IPS DF 4.7 (cell line): ENCODE data around the gene SLC2A4RG.

Source experiments
- DNase-seq: peaks from one replicate; pipeline ENCODE4 v3.0.0-alpha.2; 2013; ENCODE audit warnings: low spot score; ENCODE audit errors: extremely low read depth

Gene SLC2A4RG, protein sequence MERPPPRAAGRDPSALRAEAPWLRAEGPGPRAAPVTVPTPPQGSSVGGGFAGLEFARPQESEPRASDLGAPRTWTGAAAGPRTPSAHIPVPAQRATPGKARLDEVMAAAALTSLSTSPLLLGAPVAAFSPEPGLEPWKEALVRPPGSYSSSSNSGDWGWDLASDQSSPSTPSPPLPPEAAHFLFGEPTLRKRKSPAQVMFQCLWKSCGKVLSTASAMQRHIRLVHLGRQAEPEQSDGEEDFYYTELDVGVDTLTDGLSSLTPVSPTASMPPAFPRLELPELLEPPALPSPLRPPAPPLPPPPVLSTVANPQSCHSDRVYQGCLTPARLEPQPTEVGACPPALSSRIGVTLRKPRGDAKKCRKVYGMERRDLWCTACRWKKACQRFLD

DNA sequence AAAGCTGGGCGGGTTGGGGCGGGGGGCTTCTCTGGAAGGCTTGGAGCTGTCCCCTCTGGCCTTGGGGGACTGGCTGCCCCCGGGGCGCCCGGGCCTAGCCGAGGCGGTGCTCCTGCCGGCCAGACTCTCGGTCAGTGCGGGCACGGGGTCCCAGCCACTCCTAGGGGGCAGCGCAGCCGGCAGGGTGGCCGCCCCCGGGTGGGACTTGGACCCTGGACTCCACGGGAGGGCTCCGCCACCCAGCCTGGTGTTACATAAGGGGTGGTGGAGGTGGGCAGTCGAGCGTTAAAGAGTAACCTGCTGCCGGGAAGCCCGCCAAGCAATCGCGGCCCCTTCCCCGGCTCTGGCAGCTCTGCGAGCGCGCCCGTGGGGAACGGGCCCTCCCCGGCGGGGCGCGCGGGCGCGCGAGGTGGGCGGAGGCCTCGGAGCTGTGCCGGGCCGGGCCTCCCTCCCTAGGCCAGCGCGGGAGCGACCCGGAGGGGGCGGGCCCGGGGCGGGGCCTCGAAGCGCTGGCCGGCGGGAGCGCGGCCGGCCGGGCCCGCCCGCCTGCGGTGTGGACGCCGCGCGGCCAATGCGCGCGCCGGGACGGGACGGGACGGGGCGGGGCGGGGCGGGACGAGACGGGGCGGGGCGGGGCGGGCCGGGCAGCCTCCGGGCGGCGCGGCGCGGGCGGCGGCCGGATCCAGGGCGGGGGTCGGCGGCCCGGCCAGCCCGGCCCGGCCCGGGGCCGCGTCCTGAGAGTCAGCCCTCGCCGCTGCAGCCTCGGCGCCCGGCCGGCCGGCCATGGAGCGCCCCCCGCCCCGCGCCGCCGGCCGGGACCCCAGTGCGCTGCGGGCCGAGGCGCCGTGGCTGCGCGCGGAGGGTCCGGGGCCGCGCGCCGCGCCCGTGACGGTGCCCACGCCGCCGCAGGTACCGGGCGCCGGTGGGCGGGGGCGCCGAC lies at the start of gene SLC2A4RG:
Gene SLC2A4RG, plus strand, starts transcription at position 647 of the 940 bp plus-strand sequence. Its CDS starts 137 bp downstream, at position 784.
- no peak for DNase-seq

DNA sequence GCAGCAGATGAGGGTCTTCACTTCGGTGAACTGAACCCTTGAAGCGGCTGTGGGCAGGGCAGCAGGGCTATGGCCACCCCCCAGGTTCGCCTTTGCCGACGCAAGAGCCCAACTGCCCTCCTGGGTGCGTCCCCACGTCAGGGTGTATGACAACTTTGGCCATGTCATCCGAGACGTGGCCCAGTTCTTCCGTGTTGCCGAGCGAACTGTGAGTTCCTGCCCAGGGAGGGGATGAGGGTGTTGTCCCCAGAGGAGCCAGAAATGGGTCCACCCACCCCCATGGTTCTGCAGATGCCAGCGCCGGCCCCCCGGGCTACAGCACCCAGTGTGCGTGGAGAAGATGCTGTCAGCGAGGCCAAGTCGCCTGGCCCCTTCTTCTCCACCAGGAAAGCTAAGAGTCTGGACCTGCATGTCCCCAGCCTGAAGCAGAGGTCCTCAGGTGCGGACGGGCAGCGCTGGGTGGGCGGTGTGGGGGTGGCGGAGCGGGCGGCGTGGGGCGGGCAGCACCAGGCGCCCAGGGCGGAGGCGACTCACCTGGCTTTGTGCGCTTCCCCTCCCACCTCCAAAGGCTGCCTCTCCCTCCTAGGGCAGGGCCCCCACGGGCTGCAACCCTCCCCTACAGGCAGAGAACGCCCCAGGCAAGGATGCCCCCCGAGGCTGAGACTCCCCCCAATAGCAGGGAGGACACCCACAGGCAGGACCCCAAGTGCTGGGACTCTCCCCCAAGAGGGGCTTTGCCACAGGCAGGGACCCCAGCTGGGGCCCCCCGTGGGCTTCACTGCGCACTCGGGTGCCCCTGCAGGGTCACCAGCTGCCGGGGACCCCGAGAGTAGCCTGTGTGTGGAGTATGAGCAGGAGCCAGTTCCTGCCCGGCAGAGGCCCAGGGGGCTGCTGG lies 49.3 kb upstream of the SLC2A4RG start:
- no peak for DNase-seq

DNA sequence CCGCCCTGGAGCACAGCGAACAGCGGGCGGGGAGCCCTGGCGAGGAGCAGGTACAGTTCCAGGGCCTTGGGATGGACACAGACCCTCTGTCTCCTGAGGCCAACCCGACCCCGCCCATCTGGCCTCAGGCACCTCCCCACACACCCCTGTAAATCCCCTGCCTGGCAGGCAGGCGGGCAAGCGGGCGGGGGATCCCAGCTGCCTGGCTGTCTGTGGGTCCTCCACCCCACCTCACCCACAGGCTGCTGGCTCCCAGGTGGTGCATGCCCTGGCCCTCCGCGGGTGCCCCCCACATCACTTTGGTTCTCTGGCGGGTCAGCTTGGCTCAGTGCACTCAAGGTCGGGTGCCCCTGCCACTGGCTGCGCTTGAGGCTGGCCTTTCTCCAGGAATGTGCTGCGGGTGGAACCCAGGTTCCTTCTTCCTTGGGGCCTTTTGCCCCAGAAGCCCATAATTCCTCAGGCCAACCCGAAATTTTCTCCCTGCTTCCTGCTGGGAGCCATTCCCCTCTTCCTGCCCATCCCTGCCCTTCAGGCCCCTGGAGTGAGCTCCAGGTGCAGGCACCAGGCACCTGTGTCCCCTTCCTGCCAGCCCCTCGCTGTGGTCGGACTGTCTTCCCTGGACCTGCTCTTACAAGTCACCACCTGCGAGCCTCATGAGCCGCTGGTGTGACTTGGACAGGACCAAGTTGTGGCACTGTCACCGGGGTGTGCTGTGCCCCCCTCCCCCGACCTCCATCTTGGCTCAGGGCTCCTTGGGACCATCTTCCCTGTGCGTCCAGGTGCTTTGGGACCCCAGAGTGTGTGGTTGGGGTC lies 48.5 kb upstream of the SLC2A4RG start:
- DNase-seq = no peak

DNA sequence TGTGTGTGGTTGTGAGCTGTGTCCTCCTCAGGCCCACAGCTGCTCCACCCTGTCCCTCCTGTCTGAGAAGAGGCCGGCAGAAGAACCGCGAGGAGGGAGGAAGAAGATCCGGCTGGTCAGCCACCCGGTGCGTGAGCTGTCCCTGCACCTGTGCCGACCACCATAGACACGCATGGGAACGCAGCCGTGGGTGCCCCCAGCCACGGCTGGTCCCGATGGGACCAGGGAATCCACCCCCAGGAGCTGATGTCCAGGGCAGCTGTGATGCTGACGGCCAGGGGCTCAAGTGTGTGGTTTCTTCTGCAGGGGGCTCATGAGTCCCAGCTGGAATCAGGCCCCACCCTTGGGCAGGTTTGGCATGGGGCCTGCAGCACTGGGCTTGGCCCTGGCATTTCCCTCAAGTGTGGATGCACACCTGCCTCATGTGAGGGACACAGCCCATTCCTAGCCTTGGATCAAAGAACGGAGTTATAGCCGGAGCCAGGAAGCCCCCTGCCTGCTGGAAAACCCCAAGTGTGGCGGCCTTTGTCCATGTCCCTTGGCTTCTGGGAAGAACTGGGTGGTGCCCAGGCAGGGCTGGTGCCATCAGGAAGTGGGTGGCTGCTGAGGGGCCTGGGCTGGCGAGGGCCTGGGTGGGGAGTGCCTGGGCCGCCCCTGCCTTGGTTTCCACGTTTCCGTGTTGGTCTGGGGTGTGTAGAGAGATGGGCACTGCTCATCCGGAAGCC lies 47.7 kb upstream of the SLC2A4RG start:
- no peak for DNase-seq

DNA sequence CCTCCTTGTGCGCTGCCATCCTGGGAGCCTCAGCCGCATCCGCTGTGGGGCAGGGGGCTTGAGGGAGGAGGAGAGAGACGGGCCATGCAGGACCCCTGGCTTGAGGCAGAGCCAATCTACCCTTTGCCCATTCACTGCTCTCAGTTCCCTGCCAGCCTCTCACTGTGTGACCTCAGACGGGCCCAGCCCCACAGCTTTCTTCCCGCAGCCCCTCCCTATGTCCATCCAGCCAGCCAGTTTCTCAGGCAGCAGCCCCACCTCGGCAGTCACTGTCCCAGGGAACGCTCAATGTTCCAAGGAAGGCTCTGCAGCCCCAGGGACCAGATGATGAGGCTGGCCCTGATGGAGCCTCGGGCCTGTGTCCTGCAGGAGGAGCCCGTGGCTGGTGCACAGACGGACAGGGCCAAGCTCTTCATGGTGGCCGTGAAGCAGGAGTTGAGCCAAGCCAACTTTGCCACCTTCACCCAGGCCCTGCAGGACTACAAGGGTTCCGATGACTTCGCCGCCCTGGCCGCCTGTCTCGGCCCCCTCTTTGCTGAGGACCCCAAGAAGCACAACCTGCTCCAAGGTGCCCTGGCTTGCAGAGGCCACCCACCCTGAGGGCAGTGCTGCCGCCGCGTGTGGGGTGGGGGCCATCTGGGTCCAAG lies 47.0 kb upstream of the SLC2A4RG start:
- DNase-seq = no peak

DNA sequence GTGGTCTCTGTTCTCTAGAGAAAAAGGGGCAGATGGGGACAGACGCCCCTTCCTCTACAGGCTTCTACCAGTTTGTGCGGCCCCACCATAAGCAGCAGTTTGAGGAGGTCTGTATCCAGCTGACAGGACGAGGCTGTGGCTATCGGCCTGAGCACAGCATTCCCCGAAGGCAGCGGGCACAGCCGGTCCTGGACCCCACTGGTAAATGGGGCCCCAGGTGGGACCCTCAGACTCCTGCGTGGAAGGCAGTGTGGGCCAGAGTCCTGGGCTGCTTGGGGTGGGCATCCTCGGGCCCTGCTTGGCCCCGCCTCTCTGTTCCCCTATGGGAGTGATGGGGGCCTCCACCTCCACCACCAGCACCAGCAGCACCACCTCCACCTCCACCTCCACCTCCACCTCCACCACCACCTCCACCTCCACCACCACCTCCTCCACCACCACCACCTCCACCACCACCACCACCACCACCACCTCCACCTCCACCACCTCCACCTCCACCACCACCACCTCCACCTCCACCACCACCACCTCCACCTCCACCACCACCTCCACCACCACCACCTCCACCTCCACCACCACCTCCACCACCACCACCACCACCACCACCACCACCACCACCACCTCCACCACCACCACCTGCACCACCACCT lies 46.4 kb upstream of the SLC2A4RG start:
- no peak for DNase-seq

DNA sequence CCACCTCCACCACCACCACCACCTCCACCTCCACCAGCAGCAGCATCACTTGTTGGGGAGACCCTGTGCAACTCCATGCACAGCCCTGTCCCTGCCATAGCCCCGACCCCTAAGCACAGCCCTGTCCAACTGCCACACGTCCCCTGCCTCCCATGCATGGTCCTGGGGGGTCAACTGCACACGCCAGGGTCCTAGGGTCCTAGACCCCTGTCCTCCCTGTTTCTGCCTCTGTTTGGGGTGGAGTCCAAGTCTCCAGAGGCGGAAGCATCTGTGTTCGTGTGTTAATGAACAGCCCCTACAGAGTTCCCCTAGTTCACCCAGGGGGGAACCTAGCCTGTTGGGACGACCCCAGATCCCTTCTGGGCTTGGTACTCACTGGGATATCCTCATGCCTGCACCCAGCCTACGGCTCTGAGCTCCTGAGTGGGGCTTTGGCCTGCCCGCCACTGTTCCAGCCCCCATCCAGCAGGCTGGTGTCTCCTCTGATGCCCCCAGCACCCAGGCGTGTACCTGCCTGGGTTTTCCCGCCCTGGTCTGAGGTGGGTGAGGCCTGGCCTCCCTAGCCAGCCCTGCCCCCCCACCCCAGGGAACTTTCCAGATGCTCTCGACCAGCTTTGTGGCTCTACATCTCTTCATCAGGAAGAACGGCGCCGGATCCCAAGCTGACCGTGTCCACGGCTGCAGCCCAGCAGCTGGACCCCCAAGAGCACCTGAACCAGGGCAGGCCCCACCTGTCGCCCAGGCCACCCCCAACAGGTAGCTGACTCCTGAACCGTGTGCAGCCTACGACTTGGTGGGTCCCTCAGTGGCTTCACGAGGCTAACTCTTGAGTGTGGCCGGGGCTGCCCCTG lies 45.6 kb upstream of the SLC2A4RG start:
- DNase-seq = no peak

DNA sequence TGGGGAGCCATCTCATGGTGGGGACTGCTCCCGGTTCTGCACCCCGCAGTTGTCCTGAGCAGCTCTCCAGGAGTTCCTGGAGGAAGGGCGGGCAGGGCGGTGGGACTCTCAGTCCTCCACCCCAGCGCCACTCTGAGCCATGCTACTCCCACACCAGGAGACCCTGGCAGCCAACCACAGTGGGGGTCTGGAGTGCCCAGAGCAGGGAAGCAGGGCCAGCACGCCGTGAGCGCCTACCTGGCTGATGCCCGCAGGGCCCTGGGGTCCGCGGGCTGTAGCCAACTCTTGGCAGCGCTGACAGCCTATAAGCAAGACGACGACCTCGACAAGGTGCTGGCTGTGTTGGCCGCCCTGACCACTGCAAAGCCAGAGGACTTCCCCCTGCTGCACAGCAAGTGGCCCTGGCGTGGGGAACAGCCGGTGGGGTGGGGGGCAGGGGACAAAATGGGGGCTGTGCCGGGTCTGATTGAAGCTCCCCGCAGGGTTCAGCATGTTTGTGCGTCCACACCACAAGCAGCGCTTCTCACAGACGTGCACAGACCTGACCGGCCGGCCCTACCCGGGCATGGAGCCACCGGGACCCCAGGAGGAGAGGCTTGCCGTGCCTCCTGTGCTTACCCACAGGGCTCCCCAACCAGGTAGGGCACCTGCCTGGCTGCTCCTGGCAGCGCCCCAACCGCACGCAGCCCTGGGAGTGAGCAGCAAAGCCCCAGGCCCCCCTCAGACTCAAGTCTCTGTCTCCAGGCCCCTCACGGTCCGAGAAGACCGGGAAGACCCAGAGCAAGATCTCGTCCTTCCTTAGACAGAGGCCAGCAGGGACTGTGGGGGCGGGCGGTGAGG lies 44.8 kb upstream of the SLC2A4RG start:
- no peak for DNase-seq

DNA sequence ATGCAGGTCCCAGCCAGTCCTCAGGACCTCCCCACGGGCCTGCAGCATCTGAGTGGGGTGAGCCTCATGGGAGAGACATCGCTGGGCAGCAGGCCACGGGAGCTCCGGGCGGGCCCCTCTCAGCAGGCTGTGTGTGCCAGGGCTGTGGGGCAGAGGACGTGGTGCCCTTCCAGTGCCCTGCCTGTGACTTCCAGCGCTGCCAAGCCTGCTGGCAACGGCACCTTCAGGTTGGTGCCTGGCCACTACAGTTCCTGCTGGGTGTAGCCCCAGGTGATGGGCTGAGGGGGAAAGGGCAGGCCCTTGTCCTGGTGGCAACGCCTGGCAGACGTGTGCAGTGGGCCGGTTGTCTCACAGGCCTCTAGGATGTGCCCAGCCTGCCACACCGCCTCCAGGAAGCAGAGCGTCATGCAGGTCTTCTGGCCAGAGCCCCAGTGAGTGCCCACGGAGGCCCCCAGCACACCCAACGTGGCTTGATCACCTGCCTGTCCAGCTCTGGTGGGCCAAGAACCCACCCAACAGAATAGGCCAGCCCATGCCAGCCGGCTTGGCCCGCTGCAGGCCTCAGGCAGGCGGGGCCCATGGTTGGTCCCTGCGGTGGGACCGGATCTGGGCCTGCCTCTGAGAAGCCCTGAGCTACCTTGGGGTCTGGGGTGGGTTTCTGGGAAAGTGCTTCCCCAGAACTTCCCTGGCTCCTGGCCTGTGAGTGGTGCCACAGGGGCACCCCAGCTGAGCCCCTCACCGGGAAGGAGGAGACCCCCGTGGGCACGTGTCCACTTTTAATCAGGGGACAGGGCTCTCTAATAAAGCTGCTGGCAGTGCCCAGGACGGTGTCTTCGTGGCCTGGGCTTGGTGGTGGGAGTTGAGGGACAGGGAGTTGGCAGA lies 43.9 kb upstream of the SLC2A4RG start:
- DNase-seq = no peak

DNA sequence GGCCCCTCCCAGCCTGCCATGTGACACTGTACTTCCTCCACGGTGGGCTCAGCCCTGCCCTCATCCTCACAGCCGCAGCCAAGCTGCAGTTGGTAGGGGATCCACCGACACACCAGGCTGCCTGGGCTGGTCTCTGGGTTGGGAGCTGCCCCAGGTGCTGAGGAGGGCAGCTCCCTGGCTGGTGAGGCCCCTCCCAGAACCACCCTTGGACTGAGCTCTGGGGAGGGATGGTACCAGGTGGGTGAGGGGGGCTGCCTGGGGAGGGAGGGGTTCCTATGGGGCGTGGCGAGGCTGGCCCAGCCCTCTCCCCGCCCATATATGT lies 43.3 kb upstream of the SLC2A4RG start:
- no peak for DNase-seq

DNA sequence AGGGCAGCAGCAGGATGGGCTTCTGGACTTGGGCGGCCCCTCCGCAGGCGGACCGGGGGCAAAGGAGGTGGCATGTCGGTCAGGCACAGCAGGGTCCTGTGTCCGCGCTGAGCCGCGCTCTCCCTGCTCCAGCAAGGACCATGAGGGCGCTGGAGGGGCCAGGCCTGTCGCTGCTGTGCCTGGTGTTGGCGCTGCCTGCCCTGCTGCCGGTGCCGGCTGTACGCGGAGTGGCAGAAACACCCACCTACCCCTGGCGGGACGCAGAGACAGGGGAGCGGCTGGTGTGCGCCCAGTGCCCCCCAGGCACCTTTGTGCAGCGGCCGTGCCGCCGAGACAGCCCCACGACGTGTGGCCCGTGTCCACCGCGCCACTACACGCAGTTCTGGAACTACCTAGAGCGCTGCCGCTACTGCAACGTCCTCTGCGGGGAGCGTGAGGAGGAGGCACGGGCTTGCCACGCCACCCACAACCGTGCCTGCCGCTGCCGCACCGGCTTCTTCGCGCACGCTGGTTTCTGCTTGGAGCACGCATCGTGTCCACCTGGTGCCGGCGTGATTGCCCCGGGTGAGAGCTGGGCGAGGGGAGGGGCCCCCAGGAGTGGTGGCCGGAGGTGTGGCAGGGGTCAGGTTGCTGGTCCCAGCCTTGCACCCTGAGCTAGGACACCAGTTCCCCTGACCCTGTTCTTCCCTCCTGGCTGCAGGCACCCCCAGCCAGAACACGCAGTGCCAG lies 42.8 kb upstream of the SLC2A4RG start, which contains the start of gene TNFRSF6B:
Gene TNFRSF6B, plus strand, starts transcription at position 25 of the 729 bp plus-strand sequence. Its CDS starts 116 bp downstream, at position 141.
- DNase-seq = no peak

DNA sequence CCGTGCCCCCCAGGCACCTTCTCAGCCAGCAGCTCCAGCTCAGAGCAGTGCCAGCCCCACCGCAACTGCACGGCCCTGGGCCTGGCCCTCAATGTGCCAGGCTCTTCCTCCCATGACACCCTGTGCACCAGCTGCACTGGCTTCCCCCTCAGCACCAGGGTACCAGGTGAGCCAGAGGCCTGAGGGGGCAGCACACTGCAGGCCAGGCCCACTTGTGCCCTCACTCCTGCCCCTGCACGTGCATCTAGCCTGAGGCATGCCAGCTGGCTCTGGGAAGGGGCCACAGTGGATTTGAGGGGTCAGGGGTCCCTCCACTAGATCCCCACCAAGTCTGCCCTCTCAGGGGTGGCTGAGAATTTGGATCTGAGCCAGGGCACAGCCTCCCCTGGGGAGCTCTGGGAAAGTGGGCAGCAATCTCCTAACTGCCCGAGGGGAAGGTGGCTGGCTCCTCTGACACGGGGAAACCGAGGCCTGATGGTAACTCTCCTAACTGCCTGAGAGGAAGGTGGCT lies 42.2 kb upstream of the SLC2A4RG start:
- DNase-seq = no peak

DNA sequence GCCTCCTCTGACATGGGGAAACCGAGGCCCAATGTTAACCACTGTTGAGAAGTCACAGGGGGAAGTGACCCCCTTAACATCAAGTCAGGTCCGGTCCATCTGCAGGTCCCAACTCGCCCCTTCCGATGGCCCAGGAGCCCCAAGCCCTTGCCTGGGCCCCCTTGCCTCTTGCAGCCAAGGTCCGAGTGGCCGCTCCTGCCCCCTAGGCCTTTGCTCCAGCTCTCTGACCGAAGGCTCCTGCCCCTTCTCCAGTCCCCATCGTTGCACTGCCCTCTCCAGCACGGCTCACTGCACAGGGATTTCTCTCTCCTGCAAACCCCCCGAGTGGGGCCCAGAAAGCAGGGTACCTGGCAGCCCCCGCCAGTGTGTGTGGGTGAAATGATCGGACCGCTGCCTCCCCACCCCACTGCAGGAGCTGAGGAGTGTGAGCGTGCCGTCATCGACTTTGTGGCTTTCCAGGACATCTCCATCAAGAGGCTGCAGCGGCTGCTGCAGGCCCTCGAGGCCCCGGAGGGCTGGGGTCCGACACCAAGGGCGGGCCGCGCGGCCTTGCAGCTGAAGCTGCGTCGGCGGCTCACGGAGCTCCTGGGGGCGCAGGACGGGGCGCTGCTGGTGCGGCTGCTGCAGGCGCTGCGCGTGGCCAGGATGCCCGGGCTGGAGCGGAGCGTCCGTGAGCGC lies 41.6 kb upstream of the SLC2A4RG start:
- no peak for DNase-seq

DNA sequence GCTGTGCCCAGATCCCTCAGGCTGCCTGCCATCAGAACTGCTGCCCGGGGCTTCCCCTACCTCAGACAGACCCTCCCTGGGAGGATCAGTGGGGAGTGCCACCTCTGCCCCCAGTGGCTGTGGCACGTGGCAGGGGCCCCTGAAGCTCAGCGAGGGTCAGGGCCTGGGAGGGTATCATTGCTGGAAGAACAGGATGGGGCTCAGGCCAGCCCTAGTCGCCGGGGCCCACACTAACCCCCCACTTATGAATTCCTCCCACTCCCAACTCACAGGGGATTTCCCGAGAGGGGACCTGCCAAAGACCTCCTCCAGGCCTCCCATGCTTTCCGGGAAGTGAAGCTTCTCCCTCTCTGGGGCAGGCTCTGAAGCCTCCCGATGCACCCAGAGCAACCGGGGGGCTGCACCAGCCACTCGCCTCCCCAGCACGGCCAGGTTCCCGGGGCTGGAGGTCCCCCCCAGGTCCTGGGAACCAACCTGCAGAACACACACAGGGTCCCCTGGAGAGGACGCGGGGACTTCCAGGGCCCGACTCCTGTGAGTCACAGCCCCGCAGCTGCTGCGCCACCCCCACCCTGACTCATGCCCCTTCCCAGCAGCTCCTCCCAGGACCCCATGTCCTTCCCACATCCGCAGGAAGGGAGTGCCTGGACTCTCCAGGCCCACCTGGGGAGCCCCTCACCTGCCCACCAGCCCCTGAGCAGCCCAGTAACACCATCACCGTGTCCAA lies 40.7 kb upstream of the SLC2A4RG start:
- no peak for DNase-seq
